Uterus (tissue), 4 donors: ENCODE measurements around the gene CALN1. TPM values are rescaled to one million over a fixed set of nuclear protein-coding genes. Genes with fewer than 3 reads are reported as not detected.

Experiments
- DNase-seq, 2 donors: peaks; one replicate each; pipeline ENCODE4 v3.0.0-alpha.2; 2019 to 2020
- H3K27ac ChIP-seq, 2 donors: fragments of 200-600 bp; sonication (generic); 1 replicate in 1 of 2; 2 replicates in 1 of 2; pipeline ENCODE4 v1.5.1; 2016 to 2018
- H3K27me3 ChIP-seq, 2 donors: fragments of 200-600 bp; sonication (generic); one replicate each; pipeline ENCODE4 v1.5.1; 2018 to 2019; ENCODE audit warnings: control low read depth in 1 of 2
- H3K36me3 ChIP-seq, 2 donors: fragments of 200-600 bp; sonication (generic); one replicate each; pipeline ENCODE4 v1.5.1; 2019; ENCODE audit warnings: control low read depth in 1 of 2
- H3K4me1 ChIP-seq, 2 donors: fragments of 200-600 bp; sonication (generic); one replicate each; pipeline ENCODE4 v1.5.1; 2018 to 2019; ENCODE audit warnings: control low read depth in 1 of 2
- H3K4me3 ChIP-seq, 2 donors: fragments of 200-600 bp; sonication (generic); 1 replicate in 1 of 2; 2 replicates in 1 of 2; pipeline ENCODE4 v1.5.1; 2018 to 2019; ENCODE audit warnings: mild to moderate bottlenecking in 1 of 2
- H3K9me3 ChIP-seq, 2 donors: fragments of 200-600 bp; sonication (generic); one replicate each; pipeline ENCODE4 v1.5.1; 2019; ENCODE audit warnings: control low read depth in 1 of 2
- POLR2A ChIP-seq, 2 donors: fragments of 450-650 bp; IDR thresholded peaks; one replicate each; pipeline ENCODE4 v1.6.1; 2016; ENCODE audit warnings: antibody characterized with exemption in 2 of 2, mild to moderate bottlenecking in 1 of 2, moderate library complexity in 1 of 2
- intact Hi-C: fragments of 100-400 bp; cut with DNase I; formaldehyde crosslinking; loops from one replicate; pipeline ENCODE4 v1.15.1; 2023; ENCODE audit warnings: low total_unique reads
- total RNA-seq, 4 donors: library from RNA; depleted of rRNA in 3 of 4; stranded (reverse); fragments of >200 nt in 3 of 4; gene quantifications; one replicate each; pipeline versions ENCODE4 v1.1.0 to v1.2.4, GENCODE V29; 2014 to 2023
- TF ChIP-seq, protein P1 (sequence below), 4 experiments: fragments of 200-600 bp in 2 of 4; fragments of 450-650 bp in 2 of 4; sonication (generic) in 2 of 4; IDR thresholded peaks; one replicate each; pipeline ENCODE4 v1.5.1; 2016 to 2019; ENCODE audit warnings: antibody characterized with exemption in 4 of 4, mild to moderate bottlenecking in 2 of 4, moderate library complexity in 1 of 4
- donor health status: DM: yes; HTN: yes; CAD: no.

The CALN1 gene
- total RNA-seq, 4 donors from 2014 or later = 0.49 to 2.3 (median 1.5) TPM; not detected in 1

DNA sequence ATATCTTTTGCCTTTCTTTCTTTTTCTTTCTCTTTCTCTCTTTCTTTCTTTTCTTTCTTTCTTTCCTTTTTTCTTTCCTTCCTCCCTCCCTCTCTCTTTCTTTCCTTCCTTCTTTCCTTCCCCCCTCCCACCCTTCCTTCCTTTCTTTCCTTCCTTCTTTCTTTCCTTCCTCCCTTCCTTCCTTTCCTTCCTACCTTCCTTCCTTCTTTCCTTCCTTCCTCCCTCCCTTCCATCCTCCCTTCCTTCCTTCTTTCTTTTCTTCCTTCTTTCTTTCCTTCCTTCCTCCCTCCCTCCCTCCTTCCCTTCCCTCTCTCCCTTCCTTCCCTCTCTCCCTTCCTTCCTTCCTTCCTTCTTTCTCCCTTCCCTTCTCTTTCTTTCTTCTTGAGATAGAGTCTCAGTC lies 25.5 kb upstream of the CALN1 start:
- no peak for TF ChIP-seq POLR2A (IDR thresholded peaks at IDR 0.05)
- TF ChIP-seq, protein P1, sequence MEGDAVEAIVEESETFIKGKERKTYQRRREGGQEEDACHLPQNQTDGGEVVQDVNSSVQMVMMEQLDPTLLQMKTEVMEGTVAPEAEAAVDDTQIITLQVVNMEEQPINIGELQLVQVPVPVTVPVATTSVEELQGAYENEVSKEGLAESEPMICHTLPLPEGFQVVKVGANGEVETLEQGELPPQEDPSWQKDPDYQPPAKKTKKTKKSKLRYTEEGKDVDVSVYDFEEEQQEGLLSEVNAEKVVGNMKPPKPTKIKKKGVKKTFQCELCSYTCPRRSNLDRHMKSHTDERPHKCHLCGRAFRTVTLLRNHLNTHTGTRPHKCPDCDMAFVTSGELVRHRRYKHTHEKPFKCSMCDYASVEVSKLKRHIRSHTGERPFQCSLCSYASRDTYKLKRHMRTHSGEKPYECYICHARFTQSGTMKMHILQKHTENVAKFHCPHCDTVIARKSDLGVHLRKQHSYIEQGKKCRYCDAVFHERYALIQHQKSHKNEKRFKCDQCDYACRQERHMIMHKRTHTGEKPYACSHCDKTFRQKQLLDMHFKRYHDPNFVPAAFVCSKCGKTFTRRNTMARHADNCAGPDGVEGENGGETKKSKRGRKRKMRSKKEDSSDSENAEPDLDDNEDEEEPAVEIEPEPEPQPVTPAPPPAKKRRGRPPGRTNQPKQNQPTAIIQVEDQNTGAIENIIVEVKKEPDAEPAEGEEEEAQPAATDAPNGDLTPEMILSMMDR (IDR thresholded peaks at IDR 0.05) = no peak
- H3K4me1 ChIP-seq = no peaks in the 10 kb centered on the region
- H3K4me3 ChIP-seq = no peak overlapping the region
- DNase-seq = no peak
- no peaks in the 10 kb centered on the region for H3K9me3 ChIP-seq
- intact Hi-C loops = no loop called here
- H3K27me3 ChIP-seq = no peaks in the 10 kb centered on the region
- H3K36me3 ChIP-seq = no peaks in the 10 kb centered on the region
- H3K27ac ChIP-seq = no peak overlapping the region

DNA sequence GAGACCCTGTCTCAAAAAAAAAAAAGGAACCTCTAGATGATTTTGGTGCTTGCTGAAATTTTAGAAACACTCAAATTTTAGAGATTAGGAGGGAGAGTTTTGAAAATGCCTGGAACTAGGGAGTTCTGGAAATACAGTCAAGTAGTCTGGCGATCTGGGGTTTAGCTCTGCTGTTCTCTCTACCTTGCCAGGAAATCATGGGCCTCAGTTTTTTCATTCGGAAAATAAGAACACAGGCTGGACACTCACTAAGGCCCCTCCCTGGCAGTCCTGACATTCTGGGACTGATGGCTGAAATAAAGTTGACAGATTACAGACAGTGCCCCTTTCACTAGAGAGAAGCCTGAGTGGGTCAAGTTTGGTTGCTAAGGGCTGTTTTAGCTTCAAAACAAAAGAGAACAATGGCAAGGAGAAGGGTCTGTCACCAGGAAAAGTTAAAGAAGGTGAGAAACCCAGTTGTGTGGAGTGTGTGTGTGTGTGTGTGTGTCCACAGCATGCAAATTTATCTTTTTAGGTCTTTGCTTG lies 25.0 kb upstream of the CALN1 start:
- DNase-seq = no peak
- Histone ChIP-seq H3K4me1 (no peaks in the 10 kb centered on the region), H3K9me3 (no peaks in the 10 kb centered on the region), H3K27ac (no peak overlapping the region), H3K27me3 (no peaks in the 10 kb centered on the region), H3K36me3 (no peaks in the 10 kb centered on the region), H3K4me3 (no peak overlapping the region)
- intact Hi-C loops = no loop called here
- TF ChIP-seq POLR2A (IDR thresholded peaks at IDR 0.05) = no peak
- TF ChIP-seq, protein P1 (IDR thresholded peaks at IDR 0.05) = no peak

DNA sequence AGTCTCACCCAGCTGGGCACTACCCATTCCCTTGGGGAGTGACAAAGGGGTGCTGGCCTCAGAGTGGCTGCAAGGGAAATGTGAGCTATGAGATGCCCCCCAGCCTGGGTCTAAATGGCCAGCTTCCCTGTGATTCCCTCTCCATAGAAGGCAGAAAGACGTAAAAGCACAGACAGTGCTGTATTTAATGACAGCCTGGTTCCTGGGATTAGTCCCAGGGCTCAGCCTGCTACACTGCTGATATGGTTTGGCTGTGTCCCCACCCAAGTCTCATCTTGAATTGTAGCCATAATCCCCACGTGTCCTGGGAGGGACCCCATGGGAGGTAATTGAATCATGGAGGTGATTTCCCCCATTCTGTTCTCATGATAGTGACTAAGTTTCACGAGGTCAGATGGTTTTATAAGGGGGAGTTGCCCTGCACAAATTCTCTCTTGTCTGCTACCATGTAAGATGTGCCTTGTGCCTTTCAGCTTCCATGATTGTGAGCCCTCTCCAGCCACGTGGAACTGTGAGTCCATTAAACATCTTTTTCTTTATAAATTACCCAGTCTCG lies 23.9 kb upstream of the CALN1 start:
- Histone ChIP-seq H3K4me3 (no peak overlapping the region), H3K27me3 (no peaks in the 10 kb centered on the region), H3K9me3 (no peaks in the 10 kb centered on the region), H3K36me3 (no peaks in the 10 kb centered on the region), H3K4me1 (no peaks in the 10 kb centered on the region), H3K27ac (no peak overlapping the region)
- intact Hi-C loops = no loop called here
- no peak for DNase-seq
- no peak for TF ChIP-seq POLR2A (IDR thresholded peaks at IDR 0.05)
- TF ChIP-seq, protein P1 (IDR thresholded peaks at IDR 0.05) = no peak

DNA sequence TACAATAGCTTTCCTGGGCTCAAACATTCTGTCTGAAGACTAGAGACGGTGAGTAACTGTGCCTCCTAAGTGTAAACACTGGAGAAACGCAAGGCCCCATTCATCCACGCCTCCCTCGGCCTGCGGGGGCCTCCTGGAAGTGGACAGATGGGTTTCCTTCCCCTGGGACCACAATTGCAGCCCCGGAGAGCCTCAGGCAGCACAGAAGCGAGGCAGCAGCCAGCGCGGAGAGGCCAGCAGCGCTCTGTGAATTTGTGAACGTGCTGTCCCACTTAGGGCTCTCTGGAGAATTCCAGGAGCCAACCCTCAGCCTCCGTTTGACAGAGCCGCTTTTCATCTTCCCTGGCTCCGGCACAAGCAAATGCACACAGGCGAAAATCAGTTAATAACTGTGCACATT lies 23.2 kb upstream of the CALN1 start:
- H3K4me3 ChIP-seq = no peak overlapping the region
- intact Hi-C loops = no loop called here

DNA sequence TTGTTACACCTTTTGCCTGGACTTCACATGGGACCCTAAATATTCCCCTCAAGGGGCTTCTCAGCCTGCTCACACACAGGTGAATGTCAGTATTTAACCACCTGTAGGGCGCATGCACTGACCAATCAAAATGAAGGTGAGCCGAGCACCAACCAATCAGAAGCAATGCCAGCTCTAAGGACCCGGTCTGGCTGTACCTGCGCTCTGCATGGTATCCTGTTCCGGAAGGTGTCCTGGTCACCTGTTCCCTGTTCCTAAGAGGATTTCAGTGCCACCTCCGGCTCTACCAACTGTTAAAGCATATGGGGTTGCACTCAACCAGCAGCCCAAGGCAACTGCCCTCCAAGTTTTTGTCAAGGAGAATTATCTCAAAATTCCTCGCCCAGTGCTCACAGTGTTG lies 18.4 kb upstream of the CALN1 start:
- H3K9me3 ChIP-seq = no peaks in the 10 kb centered on the region
- intact Hi-C loops = no loop called here
- no peak overlapping the region for H3K4me3 ChIP-seq
- H3K36me3 ChIP-seq = no peaks in the 10 kb centered on the region
- no peaks in the 10 kb centered on the region for H3K27me3 ChIP-seq
- no peak for TF ChIP-seq POLR2A (IDR thresholded peaks at IDR 0.05)
- TF ChIP-seq, protein P1 (IDR thresholded peaks at IDR 0.05) = no peak
- no peak for DNase-seq
- H3K27ac ChIP-seq = no peak overlapping the region
- H3K4me1 ChIP-seq = no peaks in the 10 kb centered on the region

More for the DNA sequence above, 23.2 kb upstream of the CALN1 start:
- H3K9me3 ChIP-seq = no peaks in the 10 kb centered on the region
- TF ChIP-seq, protein P1 (IDR thresholded peaks at IDR 0.05) = no peak
- TF ChIP-seq POLR2A (IDR thresholded peaks at IDR 0.05) = no peak
- DNase-seq = no peak
- H3K27me3 ChIP-seq = no peaks in the 10 kb centered on the region
- H3K4me1 ChIP-seq = no peaks in the 10 kb centered on the region
- no peaks in the 10 kb centered on the region for H3K36me3 ChIP-seq
- no peak overlapping the region for H3K27ac ChIP-seq
